ENCODE results near the gene BCL2. TPM values are rescaled to one million over a fixed set of nuclear protein-coding genes. Genes with fewer than 3 reads are reported as not detected.
"Not testable (repeated sequence)": the region's sequence is repeated elsewhere in the genome, so short reads cannot be mapped to it uniquely, and the experiment has no call there.

The BCL2 gene
- total and polyA plus RNA-seq, 7 donors = 1.1 to 27.0 (median 8.9) TPM

- DNase-seq (no peak), ATAC-seq (no peak)
- Histone ChIP-seq H3K4me1 (peaks cover 25% of the 10 kb centered on the region), H3K27me3 (ENCODE audit: insufficient read depth in 3 of 3, low read length in 2 of 3) (no peaks in the 10 kb centered on the region), H3K4me3 (peak overlapping the region; percentile 70), H3K27ac (peak overlapping the region; percentile 90), H3K36me3 (ENCODE audit: insufficient read depth in 1 of 2, low read depth in 1 of 2) (peaks cover 5 to 25% of the 10 kb centered on the region in 2 donors), H3K9me3 (no peaks in the 10 kb centered on the region)
- intact Hi-C loops (cut with DNase I) = loop anchor here (2.0 kb wide), 1 partner anchor 57 kb away; the partner anchor contains the start of gene VPS4B (in 2 of the 2)
- 2 to 4% (median 3%) methylated on average over 12 of the region's 12 CpGs for WGBS, 3 donors
- no peak for TF ChIP-seq CTCF (IDR thresholded peaks at IDR 0.05)
These were observed 46.3 kb upstream of the BCL2 start for GRCh38 chr18:63365876-63366212.

- Histone ChIP-seq H3K36me3 (ENCODE audit: insufficient read depth in 1 of 2, low read depth in 1 of 2) (peaks cover 5 to 43% of the 10 kb centered on the region in 2 donors), H3K27ac (peak overlapping the region; percentile 3), H3K27me3 (ENCODE audit: insufficient read depth in 3 of 3, low read length in 2 of 3) (no peaks in the 10 kb centered on the region), H3K9me3 (no peaks in the 10 kb centered on the region), H3K4me3 (no peak overlapping the region), H3K4me1 (peaks cover 25% of the 10 kb centered on the region)
- no peak for DNase-seq
- ATAC-seq = no peak
- intact Hi-C loops (cut with DNase I) = loop anchor here in 1 of 2 donors (5.0 kb wide), 1 partner anchor 48 kb away; no protein-coding TSS in a partner anchor
- WGBS, 3 donors = 69 to 87% (median 77%) methylated on average over 2 of the region's 2 CpGs
- no peak for TF ChIP-seq CTCF (IDR thresholded peaks at IDR 0.05)
These were observed 44.4 kb upstream of the BCL2 start for GRCh38 chr18:63363951-63364350.

- not testable (repeated sequence) for ATAC-seq; H3K27ac ChIP-seq; H3K4me3 ChIP-seq; DNase-seq; H3K9me3 ChIP-seq; H3K27me3 ChIP-seq (ENCODE audit: insufficient read depth in 3 of 3, low read length in 2 of 3)
- H3K36me3 ChIP-seq (ENCODE audit: insufficient read depth in 1 of 2, low read depth in 1 of 2) = peaks cover 5 to 48% of the 10 kb centered on the region in 2 donors
- peaks cover 23% of the 10 kb centered on the region for H3K4me1 ChIP-seq
- intact Hi-C loops (cut with DNase I) = loop anchor here in 1 of 2 donors (5.0 kb wide), 1 partner anchor 49 kb away; no protein-coding TSS in a partner anchor
- no CpG with 5 or more reads among the region's 2 CpGs for WGBS, 3 donors
These were observed 43.9 kb upstream of the BCL2 start for GRCh38 chr18:63363420-63363819.

GRCh38 chr18:63356272-63356896 is 36.8 kb upstream of the BCL2 start:
- ATAC-seq = peak in 2 of 4 donors; percentile 44 to 46
- 75 to 93% (median 81%) methylated on average over 7 of the region's 7 CpGs for WGBS, 3 donors
- peak overlapping the region; percentile 26 for H3K27ac ChIP-seq

GRCh38 chr18:63350230-63350629 is 30.7 kb upstream of the BCL2 start:
- ATAC-seq = no peak
- H3K4me1 ChIP-seq = peaks cover 16% of the 10 kb centered on the region
- no peak for DNase-seq
- no peaks in the 10 kb centered on the region for H3K9me3 ChIP-seq
- H3K4me3 ChIP-seq = no peak overlapping the region
- TF ChIP-seq CTCF (IDR thresholded peaks at IDR 0.05) = no peak
- WGBS, 3 donors = 48 to 50% (median 48%) methylated on average over 2 of the region's 2 CpGs
- peaks cover 10 to 86% of the 10 kb centered on the region in 2 donors for H3K36me3 ChIP-seq (ENCODE audit: insufficient read depth in 1 of 2, low read depth in 1 of 2)
- intact Hi-C loops (cut with DNase I) = no loop called here
- no peak overlapping the region for H3K27ac ChIP-seq
- no peaks in the 10 kb centered on the region for H3K27me3 ChIP-seq (ENCODE audit: insufficient read depth in 3 of 3, low read length in 2 of 3)

More at GRCh38 chr18:63356272-63356896, 36.8 kb upstream of the BCL2 start:
- Histone ChIP-seq H3K9me3 (no peaks in the 10 kb centered on the region), H3K36me3 (ENCODE audit: insufficient read depth in 1 of 2, low read depth in 1 of 2) (peaks cover 17 to 99% of the 10 kb centered on the region in 2 donors), H3K4me1 (peaks cover 4% of the 10 kb centered on the region), H3K4me3 (no peak overlapping the region), H3K27me3 (ENCODE audit: insufficient read depth in 3 of 3, low read length in 2 of 3) (no peaks in the 10 kb centered on the region)
- DNase-seq = no peak
- intact Hi-C loops (cut with DNase I) = no loop called here
- TF ChIP-seq CTCF (IDR thresholded peaks at IDR 0.05) = no peak
